ENCODE measurements around the gene SASH1.

SASH1 gene

DNA sequence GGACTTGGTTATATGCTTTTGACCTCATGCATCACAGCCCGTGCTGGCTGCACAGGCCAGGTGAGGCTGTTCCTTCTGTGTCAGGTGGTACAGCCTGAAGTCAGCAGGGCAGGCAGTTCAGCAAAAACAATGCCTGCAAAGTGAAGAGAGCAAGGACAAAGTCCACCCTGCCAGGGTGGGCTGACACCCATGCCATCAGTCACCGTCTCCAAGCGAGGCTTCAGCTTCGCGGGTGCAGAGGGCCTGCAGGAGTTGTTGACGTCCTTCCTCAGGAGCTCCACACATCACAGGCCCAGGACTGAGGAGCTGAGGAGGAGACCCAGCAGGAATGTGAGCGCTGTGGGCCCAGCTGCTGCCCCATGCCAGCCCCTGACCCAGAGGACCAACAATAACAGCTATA lies 111.3 kb downstream of the SASH1 start:
- Histone ChIP-seq H3K9me2 (replicated peaks; ENCODE audit: insufficient read depth, low read length) (no peaks in the 10 kb centered on the region), H3K9me3 (replicated peaks; ENCODE audit: insufficient read depth, low read length) (no peaks in the 10 kb centered on the region), H3F3A (ENCODE audit: insufficient read depth, low read length) (no peaks in the 10 kb centered on the region), H3K36me3 (replicated peaks; ENCODE audit: insufficient read depth, low read length) (no peaks in the 10 kb centered on the region), H3K4me1 (ENCODE audit: low read length) (no peaks in the 10 kb centered on the region), H3K79me2 (ENCODE audit: low read length) (no peaks in the 10 kb centered on the region), H3K27ac (ENCODE audit: low read length) (no peak overlapping the region), H3K4me3 (ENCODE audit: low read length) (no peak overlapping the region), H4K20me1 (ENCODE audit: insufficient read depth, low read length) (no peaks in the 10 kb centered on the region), H2AFZ (ENCODE audit: low read length) (no peak overlapping the region), H3K27me3 (replicated peaks; ENCODE audit: insufficient read depth, low read length) (no peaks in the 10 kb centered on the region), H3K9ac (ENCODE audit: low read length) (no peak overlapping the region), H3K4me2 (ENCODE audit: low read depth, low read length) (no peak overlapping the region)
- TF ChIP-seq EZH2phosphoT487 (IDR thresholded peaks at IDR 0.05; ENCODE audit: low read length) (no peak), EZH2 (optimal IDR thresholded peaks at IDR 0.05; ENCODE audit: low read depth, low read length) (no peak)
- TF ChIP-seq, protein P1, sequence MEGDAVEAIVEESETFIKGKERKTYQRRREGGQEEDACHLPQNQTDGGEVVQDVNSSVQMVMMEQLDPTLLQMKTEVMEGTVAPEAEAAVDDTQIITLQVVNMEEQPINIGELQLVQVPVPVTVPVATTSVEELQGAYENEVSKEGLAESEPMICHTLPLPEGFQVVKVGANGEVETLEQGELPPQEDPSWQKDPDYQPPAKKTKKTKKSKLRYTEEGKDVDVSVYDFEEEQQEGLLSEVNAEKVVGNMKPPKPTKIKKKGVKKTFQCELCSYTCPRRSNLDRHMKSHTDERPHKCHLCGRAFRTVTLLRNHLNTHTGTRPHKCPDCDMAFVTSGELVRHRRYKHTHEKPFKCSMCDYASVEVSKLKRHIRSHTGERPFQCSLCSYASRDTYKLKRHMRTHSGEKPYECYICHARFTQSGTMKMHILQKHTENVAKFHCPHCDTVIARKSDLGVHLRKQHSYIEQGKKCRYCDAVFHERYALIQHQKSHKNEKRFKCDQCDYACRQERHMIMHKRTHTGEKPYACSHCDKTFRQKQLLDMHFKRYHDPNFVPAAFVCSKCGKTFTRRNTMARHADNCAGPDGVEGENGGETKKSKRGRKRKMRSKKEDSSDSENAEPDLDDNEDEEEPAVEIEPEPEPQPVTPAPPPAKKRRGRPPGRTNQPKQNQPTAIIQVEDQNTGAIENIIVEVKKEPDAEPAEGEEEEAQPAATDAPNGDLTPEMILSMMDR (IDR thresholded peaks at IDR 0.05; ENCODE audit: low read length): no peak
- no peak for DNase-seq

DNA sequence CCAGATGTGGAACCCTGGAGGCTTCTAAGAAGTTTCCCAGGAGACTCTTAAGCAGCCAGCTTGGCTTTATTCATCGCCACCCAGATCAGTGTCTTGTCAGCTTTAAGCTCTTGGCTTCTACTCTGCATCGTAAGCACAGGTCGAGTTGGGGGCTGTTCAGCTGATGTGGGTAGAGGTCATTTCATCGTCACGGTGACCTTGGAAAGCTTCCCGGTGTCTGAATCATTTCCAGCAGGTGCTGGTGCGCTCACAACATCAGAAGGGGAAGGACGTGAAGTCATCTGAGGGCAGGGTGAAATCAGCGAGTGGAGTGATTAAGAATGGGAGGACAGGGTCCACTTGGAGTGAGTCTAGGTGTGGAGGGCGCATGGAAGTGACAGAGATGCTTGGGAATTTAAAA lies 112.6 kb downstream of the SASH1 start:
- Histone ChIP-seq H3K4me2 (ENCODE audit: low read depth, low read length) (no peak overlapping the region), H3K9ac (ENCODE audit: low read length) (no peak overlapping the region), H3K4me3 (ENCODE audit: low read length) (no peak overlapping the region), H3K4me1 (ENCODE audit: low read length) (no peaks in the 10 kb centered on the region), H2AFZ (ENCODE audit: low read length) (no peak overlapping the region), H3K9me3 (replicated peaks; ENCODE audit: insufficient read depth, low read length) (no peaks in the 10 kb centered on the region), H3K27me3 (replicated peaks; ENCODE audit: insufficient read depth, low read length) (no peaks in the 10 kb centered on the region), H3K79me2 (ENCODE audit: low read length) (no peaks in the 10 kb centered on the region), H3K36me3 (replicated peaks; ENCODE audit: insufficient read depth, low read length) (no peaks in the 10 kb centered on the region), H4K20me1 (ENCODE audit: insufficient read depth, low read length) (no peaks in the 10 kb centered on the region), H3K27ac (ENCODE audit: low read length) (no peak overlapping the region), H3F3A (ENCODE audit: insufficient read depth, low read length) (no peaks in the 10 kb centered on the region), H3K9me2 (replicated peaks; ENCODE audit: insufficient read depth, low read length) (no peaks in the 10 kb centered on the region)
- DNase-seq: no peak
- no peak for TF ChIP-seq EZH2phosphoT487 (IDR thresholded peaks at IDR 0.05; ENCODE audit: low read length)
- no peak for TF ChIP-seq EZH2 (optimal IDR thresholded peaks at IDR 0.05; ENCODE audit: low read depth, low read length)
- TF ChIP-seq, protein P1 (IDR thresholded peaks at IDR 0.05; ENCODE audit: low read length): no peak

DNA sequence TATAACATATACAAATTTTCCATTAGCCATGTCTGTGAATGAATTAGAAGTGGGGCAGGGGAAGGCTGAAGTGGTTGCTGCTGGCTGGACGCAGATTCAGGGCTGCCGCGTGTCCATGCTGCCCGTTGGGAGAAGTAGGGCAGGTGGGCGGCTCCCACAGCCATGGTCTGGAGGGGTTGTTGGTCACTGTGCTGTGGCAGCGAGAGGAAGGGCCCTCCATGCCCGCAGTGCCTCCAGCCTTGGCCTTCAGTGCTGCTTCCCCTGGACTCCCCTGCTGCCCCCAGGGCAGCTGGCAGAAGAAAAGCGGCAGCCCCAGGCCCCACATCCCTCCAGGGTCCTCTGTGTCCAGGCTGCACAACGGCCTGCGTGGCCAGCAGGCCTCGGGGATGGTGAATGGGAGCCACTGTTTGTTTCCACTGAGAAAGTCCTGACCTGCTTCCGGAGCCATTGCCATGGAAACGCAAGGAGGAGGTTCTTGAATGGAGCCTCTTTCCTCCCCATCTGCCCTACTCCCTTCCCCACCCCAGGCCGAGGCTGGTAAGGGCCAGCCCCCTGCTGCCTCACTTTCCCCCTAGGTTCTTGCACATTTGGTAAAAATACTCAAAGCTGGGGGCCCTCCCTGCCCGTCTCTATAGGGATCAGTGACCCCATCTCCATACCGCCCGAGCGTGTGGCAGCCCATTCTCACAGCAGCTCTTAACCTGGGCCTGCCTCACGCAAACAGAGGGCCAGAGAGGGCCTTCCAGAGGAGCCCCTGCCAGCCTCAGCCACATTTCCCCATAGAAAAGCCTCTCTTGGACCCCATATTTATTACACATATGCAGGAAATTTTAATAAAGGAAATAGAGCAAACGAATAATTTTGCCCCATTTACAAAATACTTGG lies 113.3 kb downstream of the SASH1 start:
- no peaks in the 10 kb centered on the region for H4K20me1 ChIP-seq (ENCODE audit: insufficient read depth, low read length)
- H3K36me3 ChIP-seq (replicated peaks; ENCODE audit: insufficient read depth, low read length): no peaks in the 10 kb centered on the region
- H3K4me3 ChIP-seq (ENCODE audit: low read length): no peak overlapping the region
- H3K79me2 ChIP-seq (ENCODE audit: low read length): no peaks in the 10 kb centered on the region
- no peaks in the 10 kb centered on the region for H3K9me3 ChIP-seq (replicated peaks; ENCODE audit: insufficient read depth, low read length)
- H3K9ac ChIP-seq (ENCODE audit: low read length): no peak overlapping the region
- no peaks in the 10 kb centered on the region for H3F3A ChIP-seq (ENCODE audit: insufficient read depth, low read length)
- H3K4me2 ChIP-seq (ENCODE audit: low read depth, low read length): no peak overlapping the region
- TF ChIP-seq, protein P1 (IDR thresholded peaks at IDR 0.05; ENCODE audit: low read length): no peak
- TF ChIP-seq EZH2 (optimal IDR thresholded peaks at IDR 0.05; ENCODE audit: low read depth, low read length) (no peak), EZH2phosphoT487 (IDR thresholded peaks at IDR 0.05; ENCODE audit: low read length) (no peak)
- no peak overlapping the region for H3K27ac ChIP-seq (ENCODE audit: low read length)
- H3K4me1 ChIP-seq (ENCODE audit: low read length): no peaks in the 10 kb centered on the region
- no peak for DNase-seq
- H3K27me3 ChIP-seq (replicated peaks; ENCODE audit: insufficient read depth, low read length): no peaks in the 10 kb centered on the region
- no peaks in the 10 kb centered on the region for H3K9me2 ChIP-seq (replicated peaks; ENCODE audit: insufficient read depth, low read length)
- H2AFZ ChIP-seq (ENCODE audit: low read length): no peak overlapping the region
